Breast epithelium (tissue), 3 donors: ENCODE data around the gene SEL1L3.

Experiments
- POLR2A ChIP-seq: fragments of 450-650 bp; IDR thresholded peaks from one replicate; pipeline ENCODE4 v1.6.1; 2016; ENCODE audit warnings: antibody characterized with exemption, mild to moderate bottlenecking, moderate library complexity
- TF ChIP-seq, protein P1 (sequence below), 3 donors: fragments of 450-650 bp; IDR thresholded peaks; one replicate each; pipeline ENCODE4 v1.5.1; 2016 to 2017; ENCODE audit warnings: antibody characterized with exemption in 3 of 3, mild to moderate bottlenecking in 3 of 3, moderate library complexity in 3 of 3

DNA sequence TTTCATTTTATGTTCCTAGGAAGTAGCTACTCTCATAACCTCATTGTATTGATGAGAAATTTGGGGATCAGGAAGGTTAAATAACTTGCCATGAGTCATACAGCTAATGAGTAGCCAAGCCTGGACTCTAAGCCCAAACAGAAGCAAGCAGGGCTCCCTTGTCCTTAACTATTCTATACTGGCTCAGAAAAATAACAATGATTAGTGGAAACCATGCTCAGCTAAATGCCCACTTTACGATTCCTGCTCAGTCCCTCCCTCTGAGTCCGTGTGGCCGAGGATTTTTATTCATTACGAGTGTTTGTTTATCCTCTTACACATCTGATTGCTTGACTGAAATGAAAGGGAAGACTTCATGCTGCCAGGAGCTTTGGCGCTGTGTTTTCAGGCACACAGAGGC is 106.3 kb downstream of the SEL1L3 start:
- TF ChIP-seq, protein P1, sequence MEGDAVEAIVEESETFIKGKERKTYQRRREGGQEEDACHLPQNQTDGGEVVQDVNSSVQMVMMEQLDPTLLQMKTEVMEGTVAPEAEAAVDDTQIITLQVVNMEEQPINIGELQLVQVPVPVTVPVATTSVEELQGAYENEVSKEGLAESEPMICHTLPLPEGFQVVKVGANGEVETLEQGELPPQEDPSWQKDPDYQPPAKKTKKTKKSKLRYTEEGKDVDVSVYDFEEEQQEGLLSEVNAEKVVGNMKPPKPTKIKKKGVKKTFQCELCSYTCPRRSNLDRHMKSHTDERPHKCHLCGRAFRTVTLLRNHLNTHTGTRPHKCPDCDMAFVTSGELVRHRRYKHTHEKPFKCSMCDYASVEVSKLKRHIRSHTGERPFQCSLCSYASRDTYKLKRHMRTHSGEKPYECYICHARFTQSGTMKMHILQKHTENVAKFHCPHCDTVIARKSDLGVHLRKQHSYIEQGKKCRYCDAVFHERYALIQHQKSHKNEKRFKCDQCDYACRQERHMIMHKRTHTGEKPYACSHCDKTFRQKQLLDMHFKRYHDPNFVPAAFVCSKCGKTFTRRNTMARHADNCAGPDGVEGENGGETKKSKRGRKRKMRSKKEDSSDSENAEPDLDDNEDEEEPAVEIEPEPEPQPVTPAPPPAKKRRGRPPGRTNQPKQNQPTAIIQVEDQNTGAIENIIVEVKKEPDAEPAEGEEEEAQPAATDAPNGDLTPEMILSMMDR (IDR thresholded peaks at IDR 0.05): no peak
- no peak for TF ChIP-seq POLR2A
